ENCODE measurements around the gene DPP6.

DPP6 gene

GRCh38 chr7:154441811-154442210, 389.6 kb downstream of the DPP6 start:
- TF ChIP-seq CTCF (IDR thresholded peaks at IDR 0.05; ENCODE audit: low read depth, low read length), result no peak
- no peak for DNase-seq (ENCODE audit: extremely low read depth, low read depth)

- DNase-seq (ENCODE audit: extremely low read depth, low read depth), result no peak
- no peak for TF ChIP-seq CTCF (IDR thresholded peaks at IDR 0.05; ENCODE audit: low read depth, low read length)
These were observed 390.7 kb downstream of the DPP6 start for GRCh38 chr7:154442939-154443338.

GRCh38 chr7:154450451-154450850, 398.3 kb downstream of the DPP6 start:
- no peak for DNase-seq (ENCODE audit: extremely low read depth, low read depth)
- TF ChIP-seq CTCF (IDR thresholded peaks at IDR 0.05; ENCODE audit: low read depth, low read length), result no peak

- no peak for DNase-seq (ENCODE audit: extremely low read depth, low read depth)
- no peak for TF ChIP-seq CTCF (IDR thresholded peaks at IDR 0.05; ENCODE audit: low read depth, low read length)
These were observed 399.6 kb downstream of the DPP6 start for GRCh38 chr7:154451480-154452457.

- DNase-seq (ENCODE audit: extremely low read depth, low read depth), result no peak
- no peak for TF ChIP-seq CTCF (IDR thresholded peaks at IDR 0.05; ENCODE audit: low read depth, low read length)
These were observed 411.6 kb downstream of the DPP6 start for GRCh38 chr7:154463794-154464193.

- TF ChIP-seq CTCF (IDR thresholded peaks at IDR 0.05; ENCODE audit: low read depth, low read length), result no peak
- DNase-seq (ENCODE audit: extremely low read depth, low read depth), result no peak
These were observed 417.5 kb downstream of the DPP6 start for GRCh38 chr7:154469652-154470051.

GRCh38 chr7:154472343-154472742, 420.1 kb downstream of the DPP6 start:
- DNase-seq (ENCODE audit: extremely low read depth, low read depth), result no peak
- no peak for TF ChIP-seq CTCF (IDR thresholded peaks at IDR 0.05; ENCODE audit: low read depth, low read length)
